Measurements from ENCODE around the gene ALK. TPM values are rescaled to one million over a fixed set of nuclear protein-coding genes. Genes with fewer than 3 reads are reported as not detected.
"Not testable (repeated sequence)": the region's sequence is repeated elsewhere in the genome, so short reads cannot be mapped to it uniquely, and the experiment has no call there.

ALK gene
- total RNA-seq, 2 donors from 2014 or later = 0.06 to 0.25 TPM

- intact Hi-C loops (cut with DNase I, micrococcal nuclease) = no loop called here
- ATAC-seq (no peak), DNase-seq (no peak)
Observed at GRCh38 chr2:29249666-29250253, 671.6 kb downstream of the ALK start.

- intact Hi-C loops (cut with DNase I, micrococcal nuclease) = no loop called here
- DNase-seq (no peak), ATAC-seq (no peak)
Observed at GRCh38 chr2:29247336-29247914, 674.0 kb downstream of the ALK start.

- intact Hi-C loops (cut with DNase I, micrococcal nuclease) = no loop called here
- ATAC-seq (no peak), DNase-seq (no peak)
Observed at GRCh38 chr2:29246383-29247300, 674.7 kb downstream of the ALK start.

GRCh38 chr2:29245742-29246382 is 675.5 kb downstream of the ALK start:
- intact Hi-C loops (cut with DNase I, micrococcal nuclease) = no loop called here
- no peak for ATAC-seq
- DNase-seq = no peak

- DNase-seq; ATAC-seq; intact Hi-C loops (cut with DNase I, micrococcal nuclease): not testable (repeated sequence)
Observed at GRCh38 chr2:29245035-29245741, 676.2 kb downstream of the ALK start.

GRCh38 chr2:29242621-29243375 is 678.6 kb downstream of the ALK start:
- DNase-seq (no peak), ATAC-seq (no peak)
- intact Hi-C loops (cut with DNase I, micrococcal nuclease) = no loop called here

GRCh38 chr2:29241955-29242565 is 679.3 kb downstream of the ALK start:
- DNase-seq (no peak), ATAC-seq (no peak)
- intact Hi-C loops (cut with DNase I, micrococcal nuclease) = no loop called here

- ATAC-seq = no peak
- intact Hi-C loops (cut with DNase I, micrococcal nuclease) = no loop called here
- DNase-seq = no peak
Observed at GRCh38 chr2:29241341-29241740, 680.0 kb downstream of the ALK start.

GRCh38 chr2:29240601-29241000 is 680.8 kb downstream of the ALK start:
- intact Hi-C loops (cut with DNase I, micrococcal nuclease) = no loop called here
- ATAC-seq = no peak
- no peak for DNase-seq

- intact Hi-C loops (cut with DNase I, micrococcal nuclease) = no loop called here
- no peak for DNase-seq
Observed at GRCh38 chr2:29239209-29239960, 682.0 kb downstream of the ALK start.

GRCh38 chr2:29238497-29238896 is 682.9 kb downstream of the ALK start:
- DNase-seq (no peak), ATAC-seq (no peak)
- intact Hi-C loops (cut with DNase I, micrococcal nuclease) = no loop called here

More at GRCh38 chr2:29239209-29239960, 682.0 kb downstream of the ALK start:
- no peak for ATAC-seq

- ATAC-seq (no peak), DNase-seq (peak in 1 of 2 donors; percentile 1)
- intact Hi-C loops (cut with DNase I, micrococcal nuclease) = no loop called here
Observed at GRCh38 chr2:29236074-29236473, 685.3 kb downstream of the ALK start.

- intact Hi-C loops (cut with DNase I, micrococcal nuclease) = no loop called here
- DNase-seq (peak in 1 of 2 donors; percentile 1), ATAC-seq (no peak)
Observed at GRCh38 chr2:29235411-29235810, 686.0 kb downstream of the ALK start.

- intact Hi-C loops (cut with DNase I, micrococcal nuclease) = no loop called here
- no peak for ATAC-seq
- DNase-seq = no peak
Observed at GRCh38 chr2:29233428-29233827, 688.0 kb downstream of the ALK start.

GRCh38 chr2:29232041-29232440 is 689.3 kb downstream of the ALK start:
- DNase-seq (no peak), ATAC-seq (no peak)
- intact Hi-C loops (cut with DNase I, micrococcal nuclease) = no loop called here

GRCh38 chr2:29229640-29230039 is 691.7 kb downstream of the ALK start:
- DNase-seq (no peak), ATAC-seq (no peak)
- intact Hi-C loops (cut with DNase I, micrococcal nuclease) = no loop called here

GRCh38 chr2:29228947-29229346 is 692.4 kb downstream of the ALK start:
- intact Hi-C loops (cut with DNase I, micrococcal nuclease) = no loop called here
- no peak for ATAC-seq

More at GRCh38 chr2:29228947-29229346, 692.4 kb downstream of the ALK start:
- DNase-seq = no peak

Data from left colon (tissue), 2 donors.